GM19328 (cell line): ENCODE results near the gene PNPLA4.

Source experiments
- ATAC-seq: cut with Tn5 transposase; IDR thresholded peaks from one replicate; pipeline ENCODE4 v1.9.1; 2021; ENCODE audit warnings: mild to moderate bottlenecking, moderate library complexity; ENCODE audit not compliant: unreplicated experiment

The PNPLA4 gene

DNA sequence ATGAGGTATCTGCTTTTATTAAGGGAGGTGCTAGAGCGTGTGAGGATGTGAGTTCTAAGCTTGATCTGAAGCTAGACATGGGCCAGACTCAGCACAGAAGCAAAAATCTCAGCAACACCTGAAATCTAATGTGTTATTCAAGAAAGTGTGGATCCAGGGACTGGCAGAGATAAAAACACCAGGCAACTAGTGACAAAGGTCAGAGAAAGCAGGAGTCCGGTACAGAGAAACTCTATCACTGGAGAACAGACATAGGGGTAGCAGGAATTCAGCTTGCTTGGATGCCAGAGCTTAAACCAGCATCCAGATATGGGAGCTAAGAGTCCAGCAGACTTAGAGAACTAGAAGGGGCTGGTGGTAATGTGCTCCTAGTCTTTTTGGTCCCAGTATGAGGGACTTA, 50.3 kb downstream of the PNPLA4 start:
- ATAC-seq = no peak

DNA sequence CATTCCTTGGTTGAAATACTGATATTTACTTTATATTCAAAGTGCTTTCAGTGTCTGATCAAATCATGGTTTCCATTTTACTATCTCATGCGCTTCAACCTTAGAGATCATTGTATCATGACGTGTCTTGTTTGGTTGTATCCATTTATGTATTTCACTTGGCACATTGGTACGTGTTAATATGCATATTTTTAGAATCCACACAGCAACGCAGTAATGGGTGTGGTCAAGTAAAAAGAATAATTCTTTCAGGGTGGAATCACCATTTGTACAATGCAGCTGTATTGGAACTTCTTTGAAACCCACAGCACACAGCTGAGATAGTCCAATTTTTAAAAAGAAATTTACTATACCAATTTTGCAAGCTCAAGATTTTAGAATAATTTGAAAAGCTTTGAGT, 55.2 kb downstream of the PNPLA4 start:
- ATAC-seq = no peak

DNA sequence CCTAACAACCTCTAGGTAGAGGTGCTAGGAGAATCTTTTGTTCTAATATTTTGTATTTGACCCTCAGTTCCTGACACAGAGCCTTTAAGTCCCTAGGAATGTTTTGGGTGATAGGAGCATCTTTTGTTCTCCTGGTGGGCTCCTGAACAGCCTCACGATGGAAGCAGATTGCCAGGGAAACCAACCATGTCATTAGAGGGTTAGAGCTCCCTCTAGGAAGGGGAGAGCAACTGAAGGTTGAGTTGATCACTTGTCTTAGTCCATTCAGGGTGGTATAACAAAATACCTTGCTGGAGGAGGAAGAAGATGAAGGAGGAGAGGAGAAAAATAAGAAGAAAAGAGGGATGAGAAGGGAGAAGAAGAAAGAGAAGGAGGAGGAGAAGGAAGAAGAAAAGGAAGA, 75.0 kb downstream of the PNPLA4 start:
- ATAC-seq = no peak
